Middle frontal gyrus (tissue), 1 donor: ENCODE data around the gene FBXL7.

Source experiments
- DNase-seq: peaks from one replicate; pipeline ENCODE4 v3.0.0-alpha.2; 2015; ENCODE audit warnings: low spot score; ENCODE audit errors: extremely low spot score

FBXL7 gene

DNA sequence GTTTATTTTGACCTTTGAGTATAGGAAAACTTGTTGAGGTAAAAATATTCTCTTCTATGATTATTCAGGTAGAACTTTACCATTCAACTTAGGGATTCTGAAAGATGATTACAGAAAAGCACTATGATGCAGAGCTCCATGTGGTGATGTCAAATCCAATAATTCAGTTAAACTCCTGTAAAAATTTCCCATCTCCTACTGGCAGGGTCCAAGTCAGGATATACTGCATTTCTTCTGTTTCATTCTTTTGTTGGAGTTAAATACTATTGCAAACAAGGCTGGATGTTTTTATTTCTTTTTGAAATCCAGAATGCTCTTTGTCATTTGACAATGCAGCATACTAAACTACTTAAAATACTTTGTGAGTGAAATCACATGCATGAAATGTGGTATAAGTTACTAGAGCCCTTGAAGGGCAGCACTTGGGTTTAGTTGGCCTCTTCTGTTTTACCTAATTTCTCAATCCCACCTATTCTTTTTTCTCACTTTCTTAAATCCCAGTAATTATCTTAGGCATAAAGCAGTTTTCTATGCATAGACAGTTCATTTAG lies 204.5 kb downstream of the FBXL7 start:
- DNase-seq, result no peak

DNA sequence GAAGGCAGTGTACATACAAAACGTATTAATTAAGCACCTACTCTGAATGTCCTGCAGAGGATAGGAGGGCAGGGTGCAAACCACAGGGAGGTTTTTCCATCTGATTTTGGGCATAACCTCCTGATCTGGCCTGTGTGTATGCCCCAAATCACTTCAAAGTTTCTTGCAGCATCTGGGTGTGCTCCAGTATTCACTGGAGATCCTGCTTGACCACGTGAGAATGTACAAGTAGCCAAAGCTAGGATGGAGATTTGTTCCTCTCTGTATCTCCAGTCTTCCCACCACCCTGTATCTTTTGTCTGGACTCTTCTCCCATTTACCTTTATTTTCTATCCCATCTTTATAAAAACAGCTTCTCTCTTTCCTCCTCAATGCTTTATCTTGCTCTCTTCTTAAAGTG lies 207.7 kb downstream of the FBXL7 start:
- DNase-seq, result no peak

DNA sequence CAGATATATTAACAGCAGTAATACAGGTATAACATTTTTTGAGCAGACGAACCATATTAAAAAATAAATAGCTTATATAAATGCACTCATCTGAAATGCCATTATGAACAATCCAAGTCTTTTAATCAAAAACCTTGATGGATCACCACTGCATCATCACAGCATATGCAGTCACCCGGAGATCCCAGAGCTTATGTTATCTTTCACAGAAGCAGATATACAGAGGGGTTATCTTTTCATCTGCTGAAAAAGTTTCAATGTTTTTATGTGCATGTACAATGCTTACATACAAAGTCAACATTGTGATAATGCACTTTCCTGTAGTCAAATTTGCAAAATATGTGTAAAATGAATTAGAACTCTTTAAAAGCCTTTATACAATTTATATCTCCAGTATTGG lies 211.9 kb downstream of the FBXL7 start:
- DNase-seq, result no peak

DNA sequence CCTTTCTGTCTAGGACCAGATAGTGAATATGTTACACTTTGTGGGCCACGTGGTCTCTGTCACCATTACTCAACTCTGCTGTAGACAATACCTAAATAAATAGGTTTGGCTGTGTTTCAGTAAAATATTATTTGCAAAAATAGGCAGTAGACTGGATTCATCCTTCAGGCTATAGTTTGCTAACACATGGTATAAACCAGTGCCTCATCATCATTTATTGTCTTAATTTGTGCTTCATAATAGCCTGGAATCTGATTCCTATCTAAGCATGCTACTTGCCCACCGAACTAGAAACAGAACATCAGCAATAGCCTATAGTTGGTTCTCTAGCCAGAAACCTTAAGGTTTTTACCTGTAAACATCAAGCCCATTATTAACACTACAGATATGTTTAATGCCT lies 215.6 kb downstream of the FBXL7 start:
- no peak for DNase-seq

DNA sequence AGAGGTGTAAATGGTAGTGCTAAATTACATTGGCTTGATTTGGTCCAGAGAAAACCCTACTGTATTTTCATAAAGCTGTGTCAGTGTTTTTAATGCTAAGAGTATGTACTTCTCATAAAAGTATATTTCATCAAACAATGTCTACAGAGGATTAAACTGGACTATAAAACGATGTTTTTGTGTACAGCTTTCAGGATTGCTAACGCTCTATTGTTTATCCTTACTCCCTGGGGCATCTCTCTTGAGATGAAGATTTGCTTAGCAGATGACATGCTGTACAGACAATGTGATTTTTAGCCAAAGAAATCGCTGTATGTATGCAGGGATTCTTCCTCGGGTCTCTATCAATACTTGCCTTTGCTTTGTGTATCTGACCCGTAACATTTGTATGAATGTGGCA lies 216.0 kb downstream of the FBXL7 start:
- no peak for DNase-seq

DNA sequence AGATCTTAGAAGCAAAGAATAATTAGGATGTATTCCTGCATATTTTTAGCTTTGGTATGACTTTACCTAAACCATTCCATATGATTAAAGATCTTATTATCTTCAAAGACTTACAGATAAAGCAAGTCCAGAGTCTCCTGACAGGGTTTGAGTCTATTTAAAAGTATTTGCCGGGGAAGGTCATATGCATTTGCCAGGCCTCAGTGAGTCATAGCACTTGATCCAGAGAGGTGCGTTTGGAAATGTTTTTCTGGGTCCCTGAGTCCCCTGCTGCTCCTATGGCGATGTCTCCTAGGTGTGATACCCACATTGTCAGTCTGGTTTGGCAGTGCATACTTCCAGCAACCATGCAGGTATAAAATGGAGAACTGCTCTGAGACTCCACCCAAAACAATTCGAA lies 217.0 kb downstream of the FBXL7 start:
- no peak for DNase-seq

DNA sequence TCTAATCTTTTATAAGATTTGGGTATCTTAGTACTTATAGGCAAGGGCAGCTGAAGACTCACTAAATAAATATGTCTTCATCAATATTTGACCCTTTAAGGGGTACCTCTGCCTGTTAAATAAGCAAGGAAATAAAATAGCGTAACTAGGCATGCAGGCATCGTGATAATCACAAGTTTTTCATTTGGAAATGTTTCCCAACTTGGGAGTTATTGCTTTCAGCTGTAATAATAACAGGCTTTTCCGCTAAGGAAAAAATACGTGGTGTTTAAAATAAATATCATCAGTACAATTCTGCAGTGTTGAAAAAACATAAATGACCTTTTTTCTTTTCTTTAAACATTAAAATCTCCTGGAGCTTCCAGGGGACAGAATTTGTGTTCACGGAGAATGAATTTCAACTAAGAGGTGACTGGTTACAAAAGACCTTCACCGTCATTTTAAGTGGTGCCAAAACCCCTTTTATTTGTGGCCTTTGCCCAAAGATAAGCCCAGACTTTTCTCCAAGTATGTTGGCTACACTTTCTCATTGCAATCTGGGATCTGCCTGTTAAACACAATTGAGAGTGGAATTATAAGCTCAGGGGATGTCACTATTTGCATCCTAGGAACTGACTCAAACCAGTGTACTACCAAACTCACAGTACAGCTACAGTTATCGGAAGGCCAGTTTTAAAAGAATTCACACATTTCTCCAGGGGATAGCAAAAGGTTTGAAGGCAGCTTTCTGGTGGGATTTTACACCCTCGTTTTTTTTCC lies 218.6 kb downstream of the FBXL7 start:
- DNase-seq, result no peak

DNA sequence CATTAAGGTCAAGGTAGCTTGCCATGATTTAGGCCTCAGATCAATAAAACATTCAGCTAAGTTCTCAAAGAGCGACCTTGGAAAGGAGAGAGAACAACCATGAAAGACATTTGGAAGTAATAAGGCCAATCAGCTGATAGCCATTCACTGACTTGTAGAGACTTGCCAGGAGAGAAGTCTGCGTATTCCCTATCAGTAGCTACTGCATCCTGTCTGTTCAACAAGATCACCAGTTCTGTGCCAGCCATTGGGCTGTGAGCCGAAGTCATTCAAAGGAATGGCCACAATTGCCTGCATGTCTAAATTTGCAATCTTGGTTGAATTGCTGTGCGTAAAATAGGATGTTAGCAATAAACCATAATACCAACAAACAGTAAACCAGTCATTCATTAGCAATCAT lies 219.8 kb downstream of the FBXL7 start:
- DNase-seq, result no peak

DNA sequence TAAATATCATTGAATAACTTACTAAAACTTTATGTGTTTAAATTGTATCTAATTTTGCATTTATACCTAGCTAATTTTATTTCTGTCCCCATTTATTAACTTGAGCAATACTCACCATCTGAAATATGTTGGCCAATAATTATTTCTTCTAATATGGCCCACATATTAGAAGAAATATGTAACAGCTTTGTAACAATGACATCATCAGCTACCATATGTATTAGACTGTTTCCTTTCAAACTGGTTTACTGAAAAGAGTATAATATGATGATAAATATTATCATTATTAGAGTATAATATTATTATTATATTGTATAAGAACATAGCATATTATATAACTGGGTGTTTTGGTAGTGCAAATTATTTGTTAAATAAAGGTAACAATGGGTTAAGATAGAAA lies 220.5 kb downstream of the FBXL7 start:
- DNase-seq, result no peak

DNA sequence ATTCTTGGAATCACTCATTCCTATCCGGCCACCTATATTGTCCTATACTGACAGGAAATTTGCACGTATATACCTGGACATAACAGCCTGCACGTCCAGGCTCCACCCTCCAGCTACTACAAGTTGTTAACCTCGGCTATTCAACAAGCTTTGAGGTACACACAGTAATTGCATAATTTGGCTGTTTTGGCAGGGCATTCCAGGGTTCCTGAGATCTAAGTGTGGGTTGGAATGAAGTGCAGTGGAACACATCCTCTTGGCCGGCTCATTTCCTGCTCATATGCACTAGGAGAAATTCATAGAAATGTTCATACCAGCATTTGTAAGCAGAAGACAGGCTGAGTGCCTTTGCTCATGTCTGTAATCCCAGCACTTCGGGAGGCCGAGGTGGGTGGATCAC lies 222.3 kb downstream of the FBXL7 start:
- DNase-seq, result no peak

DNA sequence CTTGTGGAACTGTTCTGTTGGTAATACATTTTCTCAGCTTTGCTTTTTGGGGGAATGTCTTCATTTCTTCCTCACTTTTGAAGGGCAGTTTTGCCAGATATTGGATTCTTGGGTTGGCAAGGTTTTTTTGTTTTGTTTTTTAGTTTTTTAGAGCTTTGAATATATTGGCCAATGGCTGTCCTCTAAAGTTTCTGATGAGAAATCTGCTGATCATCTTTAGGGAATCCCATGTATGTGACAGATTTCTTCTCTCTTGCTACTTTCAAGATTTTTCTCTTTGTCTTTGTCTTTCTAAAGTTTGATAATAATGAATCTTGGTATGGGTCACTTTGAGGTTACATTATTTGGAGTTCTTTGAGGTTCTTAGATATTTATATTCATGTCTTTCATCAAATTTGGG lies 227.4 kb downstream of the FBXL7 start:
- no peak for DNase-seq

DNA sequence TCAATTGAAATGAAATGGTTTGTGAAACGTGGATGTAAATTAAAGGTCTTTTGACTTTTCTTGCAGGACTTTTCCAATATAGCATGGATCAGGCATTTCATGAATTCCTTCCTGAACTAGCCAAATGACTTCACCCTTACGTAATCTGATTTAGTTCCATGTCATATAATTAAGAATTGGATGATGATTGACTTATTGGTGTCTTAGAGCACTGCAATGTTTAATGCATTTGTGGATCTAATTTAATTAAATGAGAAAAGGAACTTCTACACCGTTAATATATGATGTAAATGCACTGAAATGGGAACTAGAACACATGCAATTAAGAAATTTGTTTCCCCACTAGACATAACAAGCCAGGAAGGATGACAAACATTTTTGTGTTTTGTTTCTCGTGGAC lies 228.8 kb downstream of the FBXL7 start:
- no peak for DNase-seq

DNA sequence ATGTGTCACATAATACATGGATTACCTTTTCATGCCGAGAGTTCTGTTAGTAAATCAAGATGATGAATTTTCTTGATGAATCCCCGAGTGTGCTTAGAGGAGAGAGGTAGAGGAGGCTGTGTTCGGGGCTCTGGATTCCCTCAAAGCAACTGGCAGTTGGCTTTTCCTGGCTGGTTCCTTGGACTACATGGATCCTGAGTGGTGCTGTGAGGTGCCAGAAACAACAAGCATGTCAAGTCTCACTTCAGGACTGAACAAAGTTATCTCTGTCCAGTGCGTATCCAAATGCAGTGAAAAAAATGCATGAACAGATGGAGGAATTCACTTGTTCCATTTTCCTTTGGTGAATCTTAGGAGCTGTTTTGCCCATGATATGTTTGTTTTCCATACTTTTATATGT lies 231.7 kb downstream of the FBXL7 start:
- no peak for DNase-seq

DNA sequence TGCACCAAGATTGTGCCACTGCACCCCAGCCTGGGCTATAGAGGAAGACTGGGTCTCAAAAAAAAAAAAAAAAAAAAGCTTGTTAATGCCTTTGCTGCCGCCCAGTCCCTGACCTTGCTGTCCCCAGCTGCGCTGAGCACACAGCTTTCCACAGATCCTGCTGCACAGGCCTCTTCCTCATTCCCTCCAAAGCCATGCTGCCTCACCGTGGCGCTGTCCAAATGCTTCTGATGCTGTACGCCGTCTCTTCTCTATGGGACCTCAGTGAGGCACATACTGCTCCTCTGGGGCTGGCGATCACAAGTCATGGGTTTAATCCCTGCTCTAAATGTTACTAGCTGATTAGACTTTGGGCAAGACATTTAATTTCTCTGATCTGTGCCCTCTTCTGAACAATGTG lies 234.1 kb downstream of the FBXL7 start:
- DNase-seq, result no peak

DNA sequence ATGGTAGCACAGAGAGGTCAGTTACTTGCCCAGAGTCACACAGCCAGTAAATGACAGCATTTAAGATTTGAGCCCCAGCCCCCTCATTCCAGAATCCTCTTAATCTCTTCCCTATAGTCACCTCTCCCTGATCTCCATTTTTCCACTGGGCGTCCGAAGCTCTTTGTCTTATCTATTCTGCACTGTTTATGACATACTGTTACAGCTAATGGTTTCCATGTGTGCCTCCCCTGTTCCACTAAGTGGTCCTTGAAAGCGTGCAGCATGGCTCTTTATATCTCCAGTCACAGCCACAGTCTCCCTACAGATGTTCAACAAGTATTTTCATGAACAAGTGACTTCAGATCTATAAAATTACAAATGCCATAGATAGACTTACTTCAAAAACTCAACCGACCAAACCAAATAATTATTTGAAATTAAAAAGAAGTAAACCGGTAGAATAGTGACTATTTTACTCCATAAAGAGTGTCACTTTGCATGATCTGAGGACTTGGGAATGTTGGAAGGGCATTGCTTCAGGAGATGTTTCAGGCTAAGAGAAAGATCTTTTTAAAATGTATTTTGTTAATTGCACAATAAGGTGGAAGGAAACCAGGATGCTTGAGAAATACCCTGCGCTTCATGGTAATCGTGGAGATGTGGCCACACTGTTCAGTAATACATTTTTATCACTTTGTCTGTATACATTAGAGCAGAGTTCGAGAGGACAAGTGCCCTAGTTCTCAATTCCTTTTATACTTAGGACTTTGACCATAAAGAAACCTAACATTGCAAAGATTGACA lies 237.2 kb downstream of the FBXL7 start:
- no peak for DNase-seq

DNA sequence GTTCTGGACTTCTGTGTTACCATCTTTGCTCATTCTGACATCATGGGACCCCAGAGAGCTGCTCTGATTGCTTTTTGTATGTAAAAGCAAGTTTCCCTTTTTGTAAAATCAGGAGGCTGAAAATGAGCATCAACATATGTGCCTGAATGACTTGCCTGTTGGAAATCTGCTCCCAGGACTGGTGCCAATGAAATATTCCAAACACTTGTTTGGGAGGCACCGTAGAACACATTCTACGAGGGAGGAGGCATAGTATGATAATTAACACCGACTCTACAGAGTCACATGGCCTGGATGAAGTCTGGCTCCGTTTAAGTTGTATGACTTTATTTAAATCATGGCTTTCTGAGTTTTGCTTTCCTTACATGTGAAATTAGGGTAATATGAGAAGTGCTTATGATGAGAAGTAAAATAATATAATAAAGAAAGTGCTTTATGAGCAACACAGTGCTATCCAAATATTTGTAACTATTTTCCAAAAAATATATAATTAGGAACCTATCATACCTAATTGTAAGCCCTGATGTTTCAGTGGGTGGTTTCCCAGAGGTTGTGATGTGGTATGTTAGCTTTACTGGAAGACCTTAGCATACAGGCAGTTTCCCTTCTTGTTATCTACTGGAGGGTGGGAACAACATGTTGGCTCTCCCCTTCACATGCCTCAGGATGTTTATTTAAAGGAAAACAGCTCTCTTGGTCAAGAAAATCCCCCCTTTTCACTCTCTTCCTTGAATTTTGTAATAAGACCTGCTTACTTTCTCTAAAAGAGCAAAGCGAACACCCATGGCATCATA lies 238.1 kb downstream of the FBXL7 start:
- no peak for DNase-seq

DNA sequence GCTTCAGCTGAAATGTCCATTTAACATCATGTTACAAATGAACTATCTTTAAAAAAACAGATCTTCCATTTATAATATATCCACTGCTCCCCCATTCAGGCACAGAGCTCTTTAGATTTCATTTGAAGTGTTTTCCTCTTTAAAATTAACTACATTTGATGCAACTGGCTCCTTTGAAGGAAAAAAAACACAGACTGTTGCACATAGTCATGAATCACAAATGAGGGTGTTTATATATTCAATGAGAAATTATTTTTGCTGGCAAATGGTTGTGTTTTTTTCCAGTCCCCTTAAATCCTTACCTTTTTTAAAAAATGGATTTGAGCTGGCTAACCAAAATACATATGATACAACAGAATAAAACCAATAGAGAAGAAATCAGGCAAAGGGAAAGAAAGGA lies 240.4 kb downstream of the FBXL7 start:
- no peak for DNase-seq

DNA sequence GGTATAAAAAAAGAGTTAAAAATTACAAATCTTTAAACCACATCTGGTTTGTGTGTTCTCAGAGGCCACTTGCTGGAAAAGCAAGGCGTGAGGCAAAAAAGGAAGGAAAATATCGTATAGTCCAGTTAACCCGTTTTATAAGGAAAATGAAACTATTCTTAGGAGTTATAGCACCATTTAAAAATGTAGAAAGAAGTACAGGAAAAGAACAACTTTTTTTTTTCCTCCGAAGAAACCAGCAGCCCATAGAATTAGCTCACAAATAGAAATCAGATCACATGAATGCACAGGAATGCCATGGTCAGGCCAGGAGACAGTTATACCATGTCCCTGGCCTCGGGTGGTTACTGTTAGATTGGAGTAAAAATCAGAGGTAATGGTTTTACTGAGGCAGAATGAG lies 241.6 kb downstream of the FBXL7 start:
- no peak for DNase-seq

DNA sequence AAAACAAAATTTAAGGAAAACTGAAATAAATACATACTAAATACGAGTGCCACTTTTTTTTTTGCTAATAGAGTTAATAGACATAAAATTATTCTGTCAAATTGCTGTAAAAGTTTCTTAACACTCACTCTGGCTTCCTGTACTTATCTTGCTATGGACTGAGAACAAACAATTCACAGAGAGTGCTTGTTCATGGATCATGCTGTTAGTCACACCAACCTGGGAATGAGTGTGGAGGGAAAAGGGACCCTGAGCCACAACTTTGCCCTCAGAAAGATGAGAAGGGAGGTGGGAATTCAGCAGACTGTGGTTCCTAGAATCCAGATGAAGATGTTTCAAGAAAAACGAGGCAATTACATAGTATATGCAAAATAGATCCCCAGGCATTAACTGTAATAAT lies 246.9 kb downstream of the FBXL7 start:
- no peak for DNase-seq

DNA sequence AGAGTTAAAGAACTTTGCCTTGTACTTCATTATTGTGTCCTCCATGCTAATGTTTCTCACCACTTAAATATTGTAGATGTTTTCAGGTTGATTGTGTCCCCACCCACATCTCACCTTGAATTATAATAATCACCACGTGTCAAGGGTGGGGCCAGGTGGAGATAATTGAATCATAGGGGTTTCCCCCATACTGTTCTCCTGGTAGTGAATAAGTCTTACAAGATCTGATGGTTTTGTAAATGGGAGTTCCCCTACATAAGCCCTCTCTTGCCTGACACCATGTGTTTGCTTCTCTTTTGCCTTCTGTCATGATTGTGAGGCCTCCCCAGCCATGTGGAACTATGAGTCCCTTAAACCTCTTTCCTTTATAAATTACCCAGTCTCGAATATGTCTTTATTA lies 248.3 kb downstream of the FBXL7 start:
- no peak for DNase-seq

DNA sequence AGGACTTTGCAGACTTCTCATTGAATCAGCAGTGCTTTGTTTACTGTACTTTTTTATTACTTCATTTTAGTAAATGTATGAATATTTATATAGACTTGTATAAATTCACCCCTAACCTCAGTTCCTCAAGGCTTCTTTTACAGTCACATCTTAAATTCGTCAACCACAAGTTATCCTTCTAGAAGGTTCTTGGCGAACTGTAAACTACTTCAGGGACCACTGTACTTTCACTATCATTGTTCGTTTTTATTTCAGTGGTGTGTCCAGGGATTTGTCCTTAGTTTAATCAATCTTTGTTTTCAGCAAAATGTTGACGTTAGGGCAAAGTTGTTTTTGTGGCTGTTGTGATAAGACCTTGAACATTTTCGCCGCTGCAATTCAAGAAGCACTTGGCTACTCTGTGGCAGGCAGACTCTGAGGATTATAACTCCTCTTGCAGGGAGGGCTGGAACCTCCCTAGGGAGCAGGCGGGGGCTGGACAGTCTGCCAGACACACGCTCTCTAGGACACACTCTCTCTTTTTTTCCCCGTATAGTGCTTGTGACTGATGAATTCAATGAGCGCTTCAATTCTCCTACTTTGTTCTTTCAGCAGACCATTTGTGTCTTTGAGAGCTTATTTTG lies 252.8 kb downstream of the FBXL7 start:
- no peak for DNase-seq

DNA sequence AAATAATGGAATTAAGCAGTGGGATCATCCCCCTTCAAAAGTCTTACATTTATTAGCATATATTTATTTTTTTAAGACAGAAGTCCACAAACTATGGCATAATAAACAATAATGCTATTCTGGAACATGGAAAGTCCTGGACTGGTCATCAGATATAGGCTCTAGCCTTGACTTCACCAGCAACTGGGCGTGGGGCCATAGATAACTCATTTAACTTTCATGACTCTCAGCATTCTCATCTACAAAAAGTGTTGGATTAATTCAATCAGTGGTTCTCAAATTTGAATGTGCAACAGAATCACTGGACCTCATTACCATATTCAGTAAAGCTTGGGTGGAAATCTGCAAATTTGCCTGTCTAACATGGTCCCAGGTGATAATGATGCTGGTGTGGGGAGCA lies 253.8 kb downstream of the FBXL7 start:
- no peak for DNase-seq
